ENCODE results near the gene LRRC7.

GRCh38 chr1:69553726-69554125 is 14.0 kb upstream of the LRRC7 start:
- TF ChIP-seq YY1 (IDR thresholded peaks at IDR 0.05; ENCODE audit: insufficient read depth, insufficient read length) (no peak), SUZ12 (IDR thresholded peaks at IDR 0.05; ENCODE audit: extremely low read depth, insufficient read depth, insufficient read length) (no peak), ZNF274 (IDR thresholded peaks at IDR 0.05; ENCODE audit: low read depth, low read length) (no peak)
